ENCODE measurements around the gene DDX10. TPM values are rescaled to one million over a fixed set of nuclear protein-coding genes. Genes with fewer than 3 reads are reported as not detected.
"Not testable (repeated sequence)": the region's sequence is repeated elsewhere in the genome, so short reads cannot be mapped to it uniquely, and the experiment has no call there.

The DDX10 gene
- polyA plus RNA-seq, 1 donor (not counting 4 experiments of a cell fraction or from before 2014, with no cell fraction given) = 32.3 TPM

- Histone ChIP-seq H3K36me3 (ENCODE audit: control insufficient read depth in 2 of 2, extremely low read depth in 1 of 2, insufficient read depth in 2 of 2, low read length in 2 of 2) (no peaks in the 10 kb centered on the region), H3K9me3 (ENCODE audit: control insufficient read depth, low read depth, low read length) (no peaks in the 10 kb centered on the region), H2AFZ (ENCODE audit: control insufficient read depth, low read length) (peak overlapping the region; percentile 73), H3K4me1 (ENCODE audit: control insufficient read depth, extremely low read depth, insufficient read depth, low read length) (peaks cover 19% of the 10 kb centered on the region), H3K79me2 (ENCODE audit: control insufficient read depth, insufficient read depth, low read length) (no peaks in the 10 kb centered on the region), H3K27me3 (ENCODE audit: control insufficient read depth, extremely low read depth, insufficient read depth, low read length) (no peaks in the 10 kb centered on the region), H3K9me1 (ENCODE audit: control insufficient read depth, extremely low read depth, insufficient read depth, low read length) (no peaks in the 10 kb centered on the region), H4K20me1 (ENCODE audit: control insufficient read depth, extremely low read depth, insufficient read depth, low read length) (no peaks in the 10 kb centered on the region), H3K9ac (ENCODE audit: control insufficient read depth, extremely low read depth, insufficient read depth, low read length) (no peak overlapping the region), H3K27ac (ENCODE audit: control insufficient read depth, insufficient read depth, low read length) (peak overlapping the region; percentile 45), H3K4me3 (ENCODE audit: control insufficient read depth in 2 of 3, extremely low read depth in 1 of 3, insufficient read depth in 2 of 3, low read depth in 1 of 3, low read length in 3 of 3) (peak overlapping the region in 2 of 3 experiments; percentile 23 to 30), H3K4me2 (ENCODE audit: control insufficient read depth, extremely low read depth, insufficient read depth, low read depth, low read length) (peak overlapping the region; percentile 82)
- TF ChIP-seq EZH2 (IDR thresholded peaks at IDR 0.05; ENCODE audit: low read length) (no peak), CTCF (optimal IDR thresholded peaks at IDR 0.05 in 1 of 3, IDR thresholded peaks at IDR 0.05 in 1 of 3, conservative IDR thresholded peaks at IDR 0.05 in 1 of 3; ENCODE audit: extremely low read depth in 1 of 3, insufficient read depth in 2 of 3, low read length in 3 of 3) (no peak)
- no peak for DNase-seq (ENCODE audit: low read depth, low spot score)
- dilution Hi-C loops (cut with MboI; ENCODE audit: extremely low pct_ligation_motif_present, low sequenced_read_pairs) = no loop called here
- FAIRE-seq = no peak
Measured at GRCh38 chr11:108648528-108648885, 16.4 kb upstream of the DDX10 start.

DNA sequence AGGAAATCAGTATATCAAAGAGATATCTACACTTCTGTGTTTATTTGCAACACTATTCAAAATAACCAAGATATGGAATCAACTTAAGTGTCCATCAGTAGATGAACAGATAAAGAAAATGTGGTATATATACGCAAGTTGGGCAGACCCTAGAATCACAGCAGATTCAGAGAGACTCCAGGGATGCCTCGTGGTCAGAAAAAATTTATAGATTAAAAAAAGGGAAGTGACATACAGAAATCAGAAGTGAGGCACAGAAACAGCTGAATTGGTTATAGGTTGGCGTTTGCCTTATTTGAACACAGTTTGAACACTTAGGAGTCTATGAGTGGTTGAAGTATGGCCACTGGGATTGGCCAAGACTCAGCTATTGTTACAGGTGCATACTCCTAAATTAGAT lies 10.8 kb upstream of the DDX10 start:
- H2AFZ ChIP-seq (ENCODE audit: control insufficient read depth, low read length); H3K27ac ChIP-seq (ENCODE audit: control insufficient read depth, insufficient read depth, low read length); H3K9me1 ChIP-seq (ENCODE audit: control insufficient read depth, extremely low read depth, insufficient read depth, low read length); H3K36me3 ChIP-seq (ENCODE audit: control insufficient read depth in 2 of 2, extremely low read depth in 1 of 2, insufficient read depth in 2 of 2, low read length in 2 of 2); DNase-seq (ENCODE audit: low read depth, low spot score); H3K9me3 ChIP-seq (ENCODE audit: control insufficient read depth, low read depth, low read length); H3K27me3 ChIP-seq (ENCODE audit: control insufficient read depth, extremely low read depth, insufficient read depth, low read length); H3K4me1 ChIP-seq (ENCODE audit: control insufficient read depth, extremely low read depth, insufficient read depth, low read length); H3K4me3 ChIP-seq (ENCODE audit: control insufficient read depth in 2 of 3, extremely low read depth in 1 of 3, insufficient read depth in 2 of 3, low read depth in 1 of 3, low read length in 3 of 3); FAIRE-seq; dilution Hi-C loops (cut with MboI; ENCODE audit: extremely low pct_ligation_motif_present, low sequenced_read_pairs); H3K9ac ChIP-seq (ENCODE audit: control insufficient read depth, extremely low read depth, insufficient read depth, low read length); H4K20me1 ChIP-seq (ENCODE audit: control insufficient read depth, extremely low read depth, insufficient read depth, low read length); H3K4me2 ChIP-seq (ENCODE audit: control insufficient read depth, extremely low read depth, insufficient read depth, low read depth, low read length); H3K79me2 ChIP-seq (ENCODE audit: control insufficient read depth, insufficient read depth, low read length): not testable (repeated sequence)

- H3K4me2 ChIP-seq (ENCODE audit: control insufficient read depth, extremely low read depth, insufficient read depth, low read depth, low read length) = no peak overlapping the region
- H3K4me1 ChIP-seq (ENCODE audit: control insufficient read depth, extremely low read depth, insufficient read depth, low read length) = no peaks in the 10 kb centered on the region
- FAIRE-seq (peak; percentile 84), DNase-seq (ENCODE audit: low read depth, low spot score) (no peak)
- H3K79me2 ChIP-seq (ENCODE audit: control insufficient read depth, insufficient read depth, low read length) = no peaks in the 10 kb centered on the region
- no peak overlapping the region for H3K4me3 ChIP-seq (ENCODE audit: control insufficient read depth in 2 of 3, extremely low read depth in 1 of 3, insufficient read depth in 2 of 3, low read depth in 1 of 3, low read length in 3 of 3)
- no peaks in the 10 kb centered on the region for H3K27me3 ChIP-seq (ENCODE audit: control insufficient read depth, extremely low read depth, insufficient read depth, low read length)
- TF ChIP-seq CTCF (optimal IDR thresholded peaks at IDR 0.05 in 1 of 3, IDR thresholded peaks at IDR 0.05 in 1 of 3, conservative IDR thresholded peaks at IDR 0.05 in 1 of 3; ENCODE audit: extremely low read depth in 1 of 3, insufficient read depth in 2 of 3, low read length in 3 of 3) = peak; percentile 53 to 67 (median 63)
- TF ChIP-seq EZH2 (IDR thresholded peaks at IDR 0.05; ENCODE audit: low read length) = no peak
- no peak overlapping the region for H3K9ac ChIP-seq (ENCODE audit: control insufficient read depth, extremely low read depth, insufficient read depth, low read length)
- H3K36me3 ChIP-seq (ENCODE audit: control insufficient read depth in 2 of 2, extremely low read depth in 1 of 2, insufficient read depth in 2 of 2, low read length in 2 of 2) = no peaks in the 10 kb centered on the region
- no peaks in the 10 kb centered on the region for H3K9me1 ChIP-seq (ENCODE audit: control insufficient read depth, extremely low read depth, insufficient read depth, low read length)
- dilution Hi-C loops (cut with MboI; ENCODE audit: extremely low pct_ligation_motif_present, low sequenced_read_pairs) = no loop called here
- H4K20me1 ChIP-seq (ENCODE audit: control insufficient read depth, extremely low read depth, insufficient read depth, low read length) = no peaks in the 10 kb centered on the region
- H2AFZ ChIP-seq (ENCODE audit: control insufficient read depth, low read length) = no peak overlapping the region
- no peak overlapping the region for H3K27ac ChIP-seq (ENCODE audit: control insufficient read depth, insufficient read depth, low read length)
- no peaks in the 10 kb centered on the region for H3K9me3 ChIP-seq (ENCODE audit: control insufficient read depth, low read depth, low read length)
Measured at GRCh38 chr11:108654994-108655631, 9.8 kb upstream of the DDX10 start.
